ENCODE data around the gene LRFN2. TPM values are rescaled to one million over a fixed set of nuclear protein-coding genes. Genes with fewer than 3 reads are reported as not detected.

Gene LRFN2
- total RNA-seq, 1 experiment from 2014 or later: not detected

GRCh38 chr6:40585223-40585622, 1.9 kb downstream of the LRFN2 start:
- Histone ChIP-seq H3K9me3 (ENCODE audit: low read length) (no peaks in the 10 kb centered on the region), H3K4me1 (ENCODE audit: low read length) (peaks cover 3% of the 10 kb centered on the region)

GRCh38 chr6:40584741-40585140, 2.4 kb downstream of the LRFN2 start:
- Histone ChIP-seq H3K4me2 (ENCODE audit: low read depth, low read length, poor library complexity, severe bottlenecking) (no peak overlapping the region), H3K79me2 (ENCODE audit: low read length) (no peaks in the 10 kb centered on the region), H2AFZ (ENCODE audit: low read length) (no peak overlapping the region), H4K20me1 (ENCODE audit: insufficient read depth, low read depth, low read length) (no peaks in the 10 kb centered on the region), H3K9me3 (ENCODE audit: low read length) (no peaks in the 10 kb centered on the region), H3K27me3 (ENCODE audit: low read length) (no peaks in the 10 kb centered on the region), H3K4me3 (ENCODE audit: low read length) (no peak overlapping the region), H3K9me2 (replicated peaks; ENCODE audit: insufficient read depth, low read length) (no peaks in the 10 kb centered on the region), H3K4me1 (ENCODE audit: low read length) (peaks cover 3% of the 10 kb centered on the region), H3K36me3 (ENCODE audit: insufficient read depth, low read length) (no peaks in the 10 kb centered on the region), H3K27ac (ENCODE audit: low read length) (no peak overlapping the region), H3K9ac (ENCODE audit: low read length) (no peak overlapping the region)
- DNase-seq: no peak

More at GRCh38 chr6:40585223-40585622, 1.9 kb downstream of the LRFN2 start:
- H3K9ac ChIP-seq (ENCODE audit: low read length): no peak overlapping the region
- H4K20me1 ChIP-seq (ENCODE audit: insufficient read depth, low read depth, low read length): no peaks in the 10 kb centered on the region
- no peak overlapping the region for H3K27ac ChIP-seq (ENCODE audit: low read length)
- H3K4me3 ChIP-seq (ENCODE audit: low read length): no peak overlapping the region
- no peak overlapping the region for H3K4me2 ChIP-seq (ENCODE audit: low read depth, low read length, poor library complexity, severe bottlenecking)
- no peak for DNase-seq
- H3K79me2 ChIP-seq (ENCODE audit: low read length): no peaks in the 10 kb centered on the region
- H3K36me3 ChIP-seq (ENCODE audit: insufficient read depth, low read length): no peaks in the 10 kb centered on the region
- H3K9me2 ChIP-seq (replicated peaks; ENCODE audit: insufficient read depth, low read length): no peaks in the 10 kb centered on the region
- H2AFZ ChIP-seq (ENCODE audit: low read length): no peak overlapping the region
- no peaks in the 10 kb centered on the region for H3K27me3 ChIP-seq (ENCODE audit: low read length)

- Histone ChIP-seq H4K20me1 (ENCODE audit: insufficient read depth, low read depth, low read length) (no peaks in the 10 kb centered on the region), H3K4me2 (ENCODE audit: low read depth, low read length, poor library complexity, severe bottlenecking) (no peak overlapping the region), H3K36me3 (ENCODE audit: insufficient read depth, low read length) (no peaks in the 10 kb centered on the region), H3K27ac (ENCODE audit: low read length) (no peak overlapping the region), H3K79me2 (ENCODE audit: low read length) (no peaks in the 10 kb centered on the region), H3K4me1 (ENCODE audit: low read length) (peaks cover 3% of the 10 kb centered on the region), H3K9me3 (ENCODE audit: low read length) (no peaks in the 10 kb centered on the region), H3K9ac (ENCODE audit: low read length) (no peak overlapping the region), H3K9me2 (replicated peaks; ENCODE audit: insufficient read depth, low read length) (no peaks in the 10 kb centered on the region), H2AFZ (ENCODE audit: low read length) (no peak overlapping the region), H3K27me3 (ENCODE audit: low read length) (peaks cover 3% of the 10 kb centered on the region; the same call in 1 of the 2 replicates), H3K4me3 (ENCODE audit: low read length) (no peak overlapping the region)
- no peak for DNase-seq
Measured at GRCh38 chr6:40583709-40584108, 3.5 kb downstream of the LRFN2 start.

- peak; percentile 78 for DNase-seq
- H3K9ac ChIP-seq (ENCODE audit: low read length): no peak overlapping the region
Measured at GRCh38 chr6:40582892-40583291, 4.3 kb downstream of the LRFN2 start.

GRCh38 chr6:40579101-40579500, 8.1 kb downstream of the LRFN2 start:
- H3K9me2 ChIP-seq (replicated peaks; ENCODE audit: insufficient read depth, low read length): no peaks in the 10 kb centered on the region
- peaks cover 21% of the 10 kb centered on the region for H3K4me1 ChIP-seq (ENCODE audit: low read length)
- no peak overlapping the region for H3K4me3 ChIP-seq (ENCODE audit: low read length)
- no peaks in the 10 kb centered on the region for H3K9me3 ChIP-seq (ENCODE audit: low read length)
- no peaks in the 10 kb centered on the region for H3K79me2 ChIP-seq (ENCODE audit: low read length)
- no peak overlapping the region for H3K4me2 ChIP-seq (ENCODE audit: low read depth, low read length, poor library complexity, severe bottlenecking)
- H3K9ac ChIP-seq (ENCODE audit: low read length): no peak overlapping the region
- no peak for DNase-seq
- no peaks in the 10 kb centered on the region for H3K36me3 ChIP-seq (ENCODE audit: insufficient read depth, low read length)
- H3K27me3 ChIP-seq (ENCODE audit: low read length): peaks cover 3% of the 10 kb centered on the region; the same call in 1 of the 2 replicates
- H3K27ac ChIP-seq (ENCODE audit: low read length): no peak overlapping the region
- H4K20me1 ChIP-seq (ENCODE audit: insufficient read depth, low read depth, low read length): no peaks in the 10 kb centered on the region
- no peak overlapping the region for H2AFZ ChIP-seq (ENCODE audit: low read length)

More at GRCh38 chr6:40582892-40583291, 4.3 kb downstream of the LRFN2 start:
- Histone ChIP-seq H3K4me3 (ENCODE audit: low read length) (no peak overlapping the region), H3K4me1 (ENCODE audit: low read length) (peaks cover 3% of the 10 kb centered on the region), H3K36me3 (ENCODE audit: insufficient read depth, low read length) (no peaks in the 10 kb centered on the region), H4K20me1 (ENCODE audit: insufficient read depth, low read depth, low read length) (no peaks in the 10 kb centered on the region), H3K9me2 (replicated peaks; ENCODE audit: insufficient read depth, low read length) (no peaks in the 10 kb centered on the region), H3K9me3 (ENCODE audit: low read length) (no peaks in the 10 kb centered on the region), H3K27ac (ENCODE audit: low read length) (no peak overlapping the region), H3K79me2 (ENCODE audit: low read length) (no peaks in the 10 kb centered on the region), H3K4me2 (ENCODE audit: low read depth, low read length, poor library complexity, severe bottlenecking) (no peak overlapping the region), H3K27me3 (ENCODE audit: low read length) (peaks cover 3% of the 10 kb centered on the region; the same call in 1 of the 2 replicates), H2AFZ (ENCODE audit: low read length) (no peak overlapping the region)

GRCh38 chr6:40577672-40578071, 9.5 kb downstream of the LRFN2 start:
- peaks cover 31% of the 10 kb centered on the region for H3K4me1 ChIP-seq (ENCODE audit: low read length)
- no peak overlapping the region for H3K27ac ChIP-seq (ENCODE audit: low read length)
- H4K20me1 ChIP-seq (ENCODE audit: insufficient read depth, low read depth, low read length): no peaks in the 10 kb centered on the region
- no peak overlapping the region for H2AFZ ChIP-seq (ENCODE audit: low read length)
- H3K36me3 ChIP-seq (ENCODE audit: insufficient read depth, low read length): no peaks in the 10 kb centered on the region
- no peak for DNase-seq
- no peak overlapping the region for H3K4me3 ChIP-seq (ENCODE audit: low read length)
- H3K9me2 ChIP-seq (replicated peaks; ENCODE audit: insufficient read depth, low read length): no peaks in the 10 kb centered on the region
- H3K27me3 ChIP-seq (ENCODE audit: low read length): peaks cover 3% of the 10 kb centered on the region; the same call in 1 of the 2 replicates
- H3K4me2 ChIP-seq (ENCODE audit: low read depth, low read length, poor library complexity, severe bottlenecking): no peak overlapping the region
- H3K9ac ChIP-seq (ENCODE audit: low read length): no peak overlapping the region
- no peaks in the 10 kb centered on the region for H3K79me2 ChIP-seq (ENCODE audit: low read length)
- no peaks in the 10 kb centered on the region for H3K9me3 ChIP-seq (ENCODE audit: low read length)

GRCh38 chr6:40573221-40573620, 13.9 kb downstream of the LRFN2 start:
- no peak overlapping the region for H3K27ac ChIP-seq (ENCODE audit: low read length)
- peak; percentile 84 for DNase-seq
- no peaks in the 10 kb centered on the region for H4K20me1 ChIP-seq (ENCODE audit: insufficient read depth, low read depth, low read length)
- H2AFZ ChIP-seq (ENCODE audit: low read length): no peak overlapping the region
- no peaks in the 10 kb centered on the region for H3K27me3 ChIP-seq (ENCODE audit: low read length)
- no peak overlapping the region; the same call in 1 of the 2 replicates for H3K4me3 ChIP-seq (ENCODE audit: low read length)
- no peak overlapping the region for H3K9ac ChIP-seq (ENCODE audit: low read length)
- peaks cover 38% of the 10 kb centered on the region for H3K4me1 ChIP-seq (ENCODE audit: low read length)
- H3K4me2 ChIP-seq (ENCODE audit: low read depth, low read length, poor library complexity, severe bottlenecking): peak overlapping the region; percentile 48
- no peaks in the 10 kb centered on the region for H3K9me2 ChIP-seq (replicated peaks; ENCODE audit: insufficient read depth, low read length)
- no peaks in the 10 kb centered on the region for H3K9me3 ChIP-seq (ENCODE audit: low read length)
- no peaks in the 10 kb centered on the region for H3K79me2 ChIP-seq (ENCODE audit: low read length)
- no peaks in the 10 kb centered on the region for H3K36me3 ChIP-seq (ENCODE audit: insufficient read depth, low read length)

GRCh38 chr6:40569162-40569910, 17.8 kb downstream of the LRFN2 start:
- no peaks in the 10 kb centered on the region for H3K9me3 ChIP-seq (ENCODE audit: low read length)
- H3K4me3 ChIP-seq (ENCODE audit: low read length): no peak overlapping the region
- H3K9ac ChIP-seq (ENCODE audit: low read length): no peak overlapping the region
- H2AFZ ChIP-seq (ENCODE audit: low read length): no peak overlapping the region
- no peak overlapping the region for H3K4me2 ChIP-seq (ENCODE audit: low read depth, low read length, poor library complexity, severe bottlenecking)
- no peak for DNase-seq
- H4K20me1 ChIP-seq (ENCODE audit: insufficient read depth, low read depth, low read length): no peaks in the 10 kb centered on the region
- peaks cover 23% of the 10 kb centered on the region for H3K4me1 ChIP-seq (ENCODE audit: low read length)
- no peaks in the 10 kb centered on the region for H3K27me3 ChIP-seq (ENCODE audit: low read length)
- H3K9me2 ChIP-seq (replicated peaks; ENCODE audit: insufficient read depth, low read length): no peaks in the 10 kb centered on the region
- no peaks in the 10 kb centered on the region for H3K79me2 ChIP-seq (ENCODE audit: low read length)
- H3K27ac ChIP-seq (ENCODE audit: low read length): no peak overlapping the region
- no peaks in the 10 kb centered on the region for H3K36me3 ChIP-seq (ENCODE audit: insufficient read depth, low read length)

Data from Karpas-422 (cell line).